Activated CD4-positive, alpha-beta T cell treated with anti-CD3 and anti-CD28 coated beads, Interleukin-2, amount 50 U/mL, for 24 hours (primary cell): ENCODE data around the gene RIC1.
"Not testable (repeated sequence)": the region's sequence is repeated elsewhere in the genome, so short reads cannot be mapped to it uniquely, and the experiment has no call there.

Experiments
- DNase-seq, 2 donors: peaks; one replicate each; pipeline ENCODE4 v3.0.0-alpha.2; 2020; ENCODE audit warnings: low read depth in 1 of 2, low spot score in 1 of 2

RIC1 gene

DNA sequence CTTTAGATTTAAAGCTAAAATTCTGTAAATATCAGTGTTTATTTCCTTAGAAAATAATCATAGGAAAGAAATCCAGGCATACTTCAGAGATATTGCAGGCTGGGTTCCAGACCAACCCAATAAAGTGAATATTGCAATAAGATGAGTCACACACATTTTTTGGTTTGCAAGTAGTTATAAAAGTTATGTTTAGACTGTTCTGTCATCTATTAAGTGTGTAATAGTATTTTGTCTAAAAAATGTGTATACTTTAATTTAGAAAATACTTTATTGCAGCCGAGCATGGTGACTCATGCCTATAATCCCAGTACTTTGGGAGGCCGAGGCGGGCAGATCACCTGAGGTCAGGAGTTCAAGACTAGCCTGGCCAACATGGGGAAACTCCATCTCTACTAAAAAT is 6.9 kb upstream of the RIC1 start:
- DNase-seq, result no peak

DNA sequence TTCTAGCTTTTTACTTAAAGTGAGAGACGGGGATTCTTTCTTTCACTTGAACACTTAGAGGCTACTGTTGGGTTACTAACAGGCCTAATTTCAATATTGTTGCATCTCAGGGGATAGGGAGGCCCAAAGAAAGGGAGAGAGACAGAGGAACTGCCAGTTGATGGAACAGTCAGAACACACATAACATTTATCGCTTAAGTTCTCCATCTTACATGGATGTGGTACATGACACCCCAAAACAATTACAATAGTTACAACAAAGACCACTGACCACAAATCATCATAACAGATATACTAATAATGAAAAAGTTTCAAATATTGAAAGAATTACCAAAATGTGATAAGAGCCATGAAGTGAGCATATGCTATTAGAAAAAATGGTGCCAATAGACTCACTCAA is 4.3 kb upstream of the RIC1 start:
- no peak for DNase-seq

DNA sequence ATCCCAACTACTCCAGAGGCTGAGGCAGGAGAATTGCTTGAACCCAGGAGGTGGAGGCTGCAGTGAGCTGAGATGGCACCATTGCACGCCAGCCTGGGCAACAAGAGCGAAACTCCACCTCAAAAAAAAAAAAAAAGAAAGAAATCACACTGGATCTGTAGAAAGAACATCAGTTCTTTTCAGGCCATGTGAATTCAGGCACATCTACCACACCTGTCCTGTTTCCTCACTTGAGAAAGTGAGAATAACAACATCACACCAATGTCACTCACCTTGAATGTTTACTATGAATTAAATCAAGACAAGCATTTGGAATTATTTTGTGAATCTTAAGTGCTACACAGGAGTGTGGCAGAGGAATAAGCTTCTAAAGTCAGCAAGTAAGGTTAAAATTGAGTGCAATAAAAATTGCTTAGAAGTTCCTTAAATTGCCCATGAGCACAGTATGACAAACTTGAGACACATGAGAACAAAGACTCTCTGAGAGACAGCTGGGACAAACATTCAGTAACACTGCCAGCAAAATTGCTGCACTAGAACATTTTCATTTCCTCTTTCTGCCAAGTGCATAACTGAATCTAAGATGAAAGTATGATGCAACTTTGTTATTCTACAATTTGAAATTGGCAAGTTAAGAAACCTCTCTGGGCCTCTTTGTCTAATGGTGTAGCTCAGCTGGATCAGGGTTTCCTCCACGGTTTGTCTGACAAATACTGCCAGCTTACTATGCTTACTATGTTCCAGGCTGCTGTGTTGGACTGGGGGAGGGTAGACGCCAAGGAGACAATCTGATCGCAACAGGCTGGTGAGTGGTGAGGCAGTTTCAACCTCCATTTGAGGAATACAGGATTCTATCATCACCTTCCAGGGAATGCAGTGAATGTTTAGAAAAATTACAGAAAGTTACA is 1.9 kb upstream of the RIC1 start:
- DNase-seq, result peak in 1 of 2 donors; percentile 38

DNA sequence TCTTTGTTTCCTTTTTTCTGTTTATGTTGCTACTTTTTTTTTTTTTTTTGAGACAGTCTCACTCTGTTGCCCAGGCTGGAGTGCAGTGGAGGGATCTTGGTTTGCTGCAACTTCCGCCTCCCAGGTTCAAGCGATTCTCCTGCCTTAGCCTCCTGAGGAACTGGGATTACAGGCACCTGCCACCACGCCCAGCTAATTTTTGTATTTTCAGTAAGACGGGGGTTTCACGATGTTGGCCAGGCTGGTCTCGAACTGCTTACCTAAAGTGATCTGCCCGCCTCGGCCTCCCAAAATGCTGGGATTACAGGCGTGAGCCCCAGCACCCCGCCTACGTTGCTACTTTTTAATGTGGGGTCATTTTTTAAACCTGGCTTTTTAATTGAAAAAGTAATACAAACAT is 1.2 kb upstream of the RIC1 start:
- DNase-seq, result not testable (repeated sequence)

DNA sequence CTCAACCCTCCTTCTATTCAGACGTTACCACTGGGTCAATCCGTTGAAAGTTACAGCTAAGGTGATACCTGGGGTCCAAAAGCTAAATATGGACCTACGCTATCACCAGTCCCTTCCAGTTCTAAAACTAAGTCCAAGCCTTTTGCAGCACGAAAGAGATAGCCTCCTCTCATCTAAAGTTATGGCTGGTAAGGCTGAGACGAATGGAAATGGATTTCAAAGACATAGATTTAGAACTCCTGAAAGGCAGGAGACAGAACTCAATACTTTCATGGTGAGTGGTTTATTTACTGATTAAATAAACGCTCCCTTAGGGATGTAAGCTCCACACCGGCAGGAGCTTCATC is 751 bp upstream of the RIC1 start:
- no peak for DNase-seq

DNA sequence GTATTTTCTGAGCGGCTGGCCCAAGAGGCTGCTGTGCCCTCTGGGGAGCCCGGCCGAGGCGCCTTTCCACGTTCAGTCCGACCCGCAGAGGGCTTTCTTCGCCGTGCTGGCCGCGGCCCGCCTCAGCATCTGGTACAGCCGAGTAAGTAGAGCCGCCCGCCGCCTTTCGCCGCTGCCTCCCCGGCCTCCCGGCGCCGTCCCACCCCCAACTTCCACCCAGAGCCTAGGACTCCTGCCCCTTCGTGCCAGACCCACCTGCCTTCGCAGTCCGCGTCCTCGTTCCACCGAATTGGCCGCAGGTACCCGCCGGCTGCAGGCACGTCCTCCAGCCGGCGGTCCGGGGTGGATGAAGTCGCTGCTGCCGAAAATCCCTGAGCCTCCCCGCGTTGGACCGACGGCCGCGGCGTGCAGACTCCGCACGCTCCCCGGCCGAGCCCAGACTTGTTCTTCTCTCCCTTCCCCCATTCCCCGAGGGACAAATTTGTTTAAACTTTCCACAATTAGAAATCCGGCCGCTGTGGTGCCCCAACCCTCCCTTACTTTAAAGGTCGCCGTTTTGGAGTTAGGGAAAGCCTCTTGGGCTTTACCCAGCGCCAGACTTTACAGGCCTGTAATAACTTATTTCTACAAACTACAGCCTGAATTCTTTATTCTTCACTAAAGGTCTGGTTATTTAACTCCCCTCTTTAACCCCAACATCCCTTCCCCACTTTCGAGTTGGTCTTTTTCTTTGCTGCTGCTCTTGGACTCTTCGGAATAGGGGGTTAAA is 589 bp downstream of the RIC1 start:
- no peak for DNase-seq

DNA sequence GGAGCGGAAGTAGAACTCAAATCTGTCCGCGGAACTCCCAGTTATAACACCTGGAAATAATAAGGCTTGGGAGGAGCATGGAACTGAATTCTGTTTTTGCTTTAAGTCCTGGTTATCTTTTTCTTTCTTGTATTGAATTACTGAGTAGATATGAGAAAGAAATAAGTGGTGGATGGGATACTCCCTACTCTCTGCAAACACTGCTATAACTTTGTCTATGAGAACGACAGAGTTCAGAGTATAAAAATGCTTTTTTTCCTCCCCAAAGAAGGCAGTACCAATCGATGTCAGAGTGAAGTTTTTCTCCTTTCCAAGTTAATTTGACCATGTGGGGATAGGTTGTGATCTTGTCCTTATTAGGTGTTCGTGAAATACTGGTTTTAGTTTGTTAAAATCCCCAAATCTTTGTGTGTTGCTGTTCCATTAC is 1.2 kb downstream of the RIC1 start:
- no peak for DNase-seq

DNA sequence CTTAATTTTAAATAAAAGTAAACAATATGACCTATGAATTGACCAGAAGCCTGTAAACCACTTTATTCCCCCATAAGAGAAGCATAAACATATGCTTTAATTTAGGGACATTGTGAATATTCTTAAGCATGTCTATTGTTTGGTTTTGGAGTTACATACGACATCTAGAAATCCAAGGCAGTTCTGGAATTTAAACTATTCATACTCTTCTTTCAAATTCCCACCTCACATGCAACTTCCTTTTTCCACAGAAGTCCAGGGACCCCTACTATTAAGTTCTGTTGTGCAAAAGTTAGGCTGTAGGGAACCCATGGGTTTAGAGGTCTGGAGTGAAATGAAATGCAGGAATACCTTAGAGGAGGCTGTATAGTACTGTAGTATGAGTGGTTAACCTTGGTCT is 2.1 kb downstream of the RIC1 start:
- no peak for DNase-seq

DNA sequence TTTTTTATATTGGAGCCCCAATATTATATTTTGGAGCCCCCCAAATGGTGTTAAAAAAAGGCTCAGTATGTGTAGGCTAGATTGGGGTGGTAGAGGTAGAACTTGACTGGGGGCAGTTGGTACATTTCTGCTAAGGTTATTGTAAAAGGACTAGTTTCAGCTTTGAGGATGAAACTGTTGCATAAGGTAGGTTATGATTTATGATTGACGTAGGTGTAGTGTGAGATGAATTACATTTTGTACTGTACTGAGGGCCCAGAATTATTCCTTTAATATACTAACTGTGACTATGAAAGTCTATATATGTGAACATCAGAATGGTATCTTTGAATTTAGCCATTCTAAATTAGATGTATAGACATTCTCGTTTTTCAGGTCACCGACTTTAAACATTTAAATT is 3.6 kb downstream of the RIC1 start:
- no peak for DNase-seq

DNA sequence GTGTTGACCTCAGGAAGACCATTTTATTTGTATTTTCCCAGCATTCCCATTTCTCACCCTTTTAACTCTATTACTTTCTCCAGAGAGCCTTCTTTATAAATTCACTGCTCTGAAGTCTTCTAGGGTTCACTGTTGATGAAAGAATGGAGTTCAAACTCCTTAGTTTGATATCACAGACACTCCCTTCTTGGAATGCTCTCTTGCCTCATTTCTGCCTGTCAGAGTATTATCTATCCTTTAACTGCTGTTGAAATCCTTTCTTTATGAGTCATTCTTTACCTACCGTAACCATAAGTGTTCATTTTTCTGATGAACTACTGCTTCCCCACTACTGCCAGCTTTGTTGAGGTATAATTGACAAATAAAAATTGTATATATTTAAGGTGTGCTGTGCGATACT is 4.3 kb downstream of the RIC1 start:
- no peak for DNase-seq

DNA sequence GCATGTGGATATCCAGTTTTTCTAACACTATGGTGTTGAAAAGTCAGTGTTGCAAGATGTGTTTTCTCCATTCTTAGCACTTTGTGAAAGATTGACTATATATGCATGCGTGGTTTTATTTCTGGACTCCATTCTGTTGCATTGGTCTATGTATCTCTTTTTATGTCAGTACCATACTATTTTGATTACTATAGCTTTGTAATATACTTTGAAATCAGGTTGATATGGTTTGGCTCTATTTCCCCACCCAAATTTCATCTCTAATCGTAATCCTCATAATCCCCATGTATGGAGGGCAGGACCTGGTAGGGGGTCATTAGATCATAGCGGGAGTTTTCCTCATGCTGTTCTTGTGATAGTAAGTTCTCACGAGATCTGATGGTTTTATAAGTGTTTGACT is 6.5 kb downstream of the RIC1 start:
- no peak for DNase-seq

DNA sequence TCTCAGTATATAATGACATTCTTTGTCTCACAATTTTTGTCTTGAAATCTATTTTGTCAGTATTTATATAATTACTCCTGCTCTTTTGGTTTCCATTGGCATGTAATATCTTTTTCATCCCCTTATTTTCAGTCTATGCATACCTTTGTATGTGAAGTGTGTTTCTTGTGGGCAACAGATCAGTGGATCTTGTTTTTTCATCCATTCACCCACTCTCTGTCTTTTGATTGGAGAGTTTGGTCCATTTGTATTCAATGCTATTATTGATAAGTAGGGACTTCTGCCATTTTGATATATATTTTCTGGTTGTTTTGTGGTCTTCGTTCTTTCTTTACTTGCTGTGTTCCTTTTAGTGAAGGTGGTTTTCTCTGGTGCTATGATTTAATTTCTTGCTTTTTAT is 10.9 kb downstream of the RIC1 start:
- DNase-seq, result no peak

DNA sequence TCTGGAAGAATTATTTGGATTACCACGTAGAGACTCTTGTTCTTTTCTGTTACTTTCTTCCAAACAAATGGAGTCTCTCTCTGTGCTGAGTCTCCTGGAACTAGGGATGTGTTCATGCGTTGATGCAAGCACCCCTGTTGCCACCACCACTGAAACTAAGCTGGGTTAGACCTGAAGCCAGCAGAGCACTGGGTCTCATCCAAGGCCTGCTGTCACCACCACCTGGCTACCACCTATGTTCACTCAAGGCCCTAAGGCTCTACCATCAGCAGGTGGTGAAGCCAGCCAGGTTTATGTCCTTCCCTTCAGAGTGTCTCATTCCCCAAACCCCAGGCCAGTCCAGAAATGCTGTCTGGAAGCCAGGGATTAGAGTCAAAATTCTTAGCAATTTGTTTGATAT is 13.3 kb downstream of the RIC1 start:
- no peak for DNase-seq

DNA sequence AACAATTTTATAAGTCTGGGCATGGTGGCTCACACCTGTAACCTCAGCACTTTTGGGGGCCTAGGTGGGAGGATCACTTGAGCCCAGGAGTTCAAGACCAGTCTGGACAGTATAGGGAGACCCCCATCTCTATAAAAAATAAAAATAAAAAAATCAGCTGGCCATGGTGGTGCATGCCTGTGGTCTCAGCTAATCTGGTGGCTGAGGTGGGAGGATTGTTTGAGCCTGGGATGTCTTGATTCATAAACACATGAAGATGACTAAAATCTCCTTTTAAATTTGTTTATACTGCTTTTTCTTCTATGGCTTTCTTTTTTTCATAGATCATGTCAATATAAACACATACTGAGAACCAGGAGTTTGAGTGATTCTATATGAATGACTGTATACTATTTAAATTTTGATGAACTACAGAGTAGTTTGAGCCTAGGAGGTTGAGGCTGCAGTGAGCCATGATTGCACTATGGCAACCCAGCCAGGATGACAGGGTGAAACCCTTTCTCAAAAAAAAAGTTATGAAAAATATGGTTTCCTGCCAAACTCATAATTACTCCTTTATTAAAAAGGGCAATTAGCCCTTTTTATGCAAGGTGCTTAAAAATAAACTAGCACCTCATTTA is 14.2 kb downstream of the RIC1 start:
- no peak for DNase-seq

DNA sequence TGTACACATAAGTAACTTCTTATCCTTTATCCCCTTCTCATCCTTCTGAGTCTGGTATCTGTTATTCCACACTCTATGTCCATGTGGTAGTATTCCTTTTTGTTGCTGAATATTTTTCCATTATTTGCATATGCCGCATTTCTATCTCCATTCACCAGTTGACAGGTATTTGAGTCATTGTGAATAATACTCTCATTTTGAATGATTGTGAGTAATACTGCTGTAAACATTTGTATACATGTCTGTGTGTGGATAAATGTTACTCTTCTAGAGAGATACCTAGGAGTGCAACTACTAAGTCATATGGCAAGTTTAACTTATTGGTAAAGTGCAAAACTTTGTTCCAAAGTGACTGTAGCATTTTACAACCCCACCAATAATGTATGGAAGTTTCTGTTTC is 15.6 kb downstream of the RIC1 start:
- no peak for DNase-seq

DNA sequence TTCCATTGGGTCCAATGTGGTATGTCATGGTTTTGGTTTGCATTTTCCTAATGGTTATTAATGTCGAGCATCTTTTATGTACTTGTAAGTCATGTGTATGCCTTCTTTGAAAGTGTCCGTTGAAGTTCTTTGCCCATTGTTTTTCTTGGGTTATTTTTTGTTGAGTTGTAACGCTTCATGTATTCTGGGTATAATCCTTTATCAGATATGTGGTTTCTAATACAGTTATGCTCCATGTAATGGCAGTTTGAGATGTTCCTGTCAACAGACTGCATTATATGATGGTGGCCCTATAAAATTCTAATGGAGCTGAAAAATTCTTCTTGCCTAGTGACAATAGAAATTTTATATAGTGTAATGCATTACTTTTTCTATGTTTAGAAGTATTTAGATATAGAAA is 17.2 kb downstream of the RIC1 start:
- no peak for DNase-seq

DNA sequence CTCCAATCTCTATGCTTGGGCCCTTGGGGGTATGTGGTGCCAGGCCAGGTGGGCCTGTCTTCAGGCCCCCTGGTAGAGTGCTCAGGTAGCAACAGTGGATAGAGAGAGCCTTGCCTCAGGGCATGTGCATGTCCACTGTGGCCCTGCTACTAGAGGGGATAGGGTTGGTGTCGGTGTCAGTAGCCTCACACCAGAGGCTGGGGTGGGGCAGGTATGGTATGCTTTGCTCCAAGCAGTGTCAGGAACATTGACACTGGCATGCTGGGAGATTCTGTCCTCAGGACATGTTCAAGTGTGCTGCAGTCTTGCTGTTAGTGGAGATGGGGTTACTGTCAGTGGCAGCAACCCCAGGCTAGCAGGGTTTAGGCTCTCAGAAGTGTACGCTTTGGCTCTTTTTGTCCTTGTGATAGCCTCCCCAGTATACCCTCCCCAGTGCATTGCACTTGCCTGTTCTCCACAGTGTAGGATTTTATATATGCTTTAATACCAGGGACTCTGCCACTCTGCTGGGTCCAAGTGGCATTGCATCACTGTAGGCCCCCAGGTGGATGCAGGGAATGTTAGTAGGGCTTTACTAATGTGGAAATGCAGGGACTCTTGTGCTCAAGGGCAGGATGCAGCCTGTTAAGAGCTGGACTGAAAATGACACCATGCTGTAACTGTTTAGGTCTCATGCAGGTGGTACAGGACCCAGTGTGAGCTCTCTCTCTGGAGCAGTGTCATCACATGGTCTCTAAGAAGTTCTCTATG is 21.6 kb downstream of the RIC1 start:
- DNase-seq, result no peak

DNA sequence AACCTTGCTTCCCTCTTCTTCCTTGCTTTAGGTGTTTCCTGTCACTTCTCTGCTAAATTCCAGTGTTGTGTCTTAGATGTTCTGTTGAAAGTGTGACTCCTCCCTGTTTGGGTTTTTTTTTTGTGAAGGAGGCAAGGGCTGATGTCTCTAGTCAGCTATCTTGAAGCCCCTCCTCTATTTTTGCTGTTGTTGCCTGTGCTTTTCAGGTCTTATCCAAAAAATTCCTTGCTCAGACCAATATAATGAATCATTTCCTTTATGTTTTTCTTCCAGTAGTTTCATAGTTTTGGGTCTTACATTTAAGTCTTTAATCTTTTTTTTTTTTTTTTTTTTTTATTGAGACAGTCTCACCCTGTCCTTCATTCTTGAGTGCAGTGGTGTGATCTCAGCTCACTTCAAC is 22.3 kb downstream of the RIC1 start:
- no peak for DNase-seq

DNA sequence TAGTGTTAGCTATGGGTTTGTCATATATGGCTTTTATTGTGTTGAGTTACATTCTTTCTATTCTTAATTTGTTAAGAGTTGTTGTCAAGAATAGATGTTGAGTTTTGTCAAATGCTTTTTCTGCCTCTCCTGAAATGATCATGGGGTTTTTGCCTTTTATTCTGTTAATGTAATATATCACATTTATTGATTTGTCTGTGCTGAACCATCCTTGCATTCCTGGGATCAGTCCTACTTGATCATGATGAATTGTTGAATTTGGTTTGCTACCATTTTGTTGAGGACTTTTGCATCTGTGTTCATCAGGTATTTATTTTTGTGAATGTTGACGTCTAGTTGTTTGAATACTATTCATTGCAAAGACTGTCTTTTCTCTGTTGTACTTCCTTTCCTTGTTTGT is 23.9 kb downstream of the RIC1 start:
- DNase-seq, result no peak

DNA sequence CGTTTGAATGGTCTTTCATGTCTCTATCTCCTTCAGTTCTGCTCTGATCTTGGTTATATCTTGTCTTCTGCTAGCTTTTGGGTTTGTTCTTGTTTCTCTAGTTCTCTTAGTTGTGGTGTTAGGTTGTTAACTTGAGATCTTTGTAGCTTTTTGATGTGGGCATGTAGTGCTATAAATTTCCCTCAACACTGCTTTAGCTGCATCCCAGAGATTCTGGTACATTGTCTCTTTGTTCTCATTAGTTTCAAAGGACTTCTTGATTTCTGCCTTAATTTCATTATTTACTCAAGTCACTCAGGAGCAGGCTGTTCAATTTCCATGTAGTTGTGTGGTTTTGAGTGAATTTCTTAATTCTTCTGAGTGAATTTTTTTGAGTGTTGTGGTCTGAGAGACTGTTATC is 33.9 kb downstream of the RIC1 start:
- not testable (repeated sequence) for DNase-seq

DNA sequence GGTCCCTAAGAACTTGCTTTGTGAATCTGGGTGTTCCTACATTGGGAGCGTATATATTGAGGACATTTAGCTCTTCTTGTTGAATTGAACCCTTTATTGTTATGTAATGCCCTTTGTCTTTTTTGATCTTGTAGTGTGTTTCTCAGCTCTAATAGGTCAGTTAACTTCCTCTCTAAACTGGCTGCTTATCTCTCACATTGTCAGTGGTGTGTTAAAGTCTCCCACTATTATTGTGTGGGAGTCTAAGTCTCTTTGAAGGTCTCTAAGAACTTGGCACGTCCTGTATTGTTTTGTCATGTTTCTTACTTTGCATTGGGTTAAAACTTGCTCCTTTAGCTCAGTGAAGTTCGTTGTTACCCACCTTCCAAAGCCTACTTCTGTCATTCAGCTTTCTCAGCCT is 36.2 kb downstream of the RIC1 start:
- no peak for DNase-seq
